HG02973 (cell line): ENCODE data around the gene AMD1.
"Not testable (repeated sequence)": the region's sequence is repeated elsewhere in the genome, so short reads cannot be mapped to it uniquely, and the experiment has no call there.

Experiments used
- ATAC-seq: cut with Tn5 transposase; IDR thresholded peaks from one replicate; pipeline ENCODE4 v1.9.1; 2021; ENCODE audit warnings: moderate library complexity; ENCODE audit not compliant: unreplicated experiment

AMD1 gene

DNA sequence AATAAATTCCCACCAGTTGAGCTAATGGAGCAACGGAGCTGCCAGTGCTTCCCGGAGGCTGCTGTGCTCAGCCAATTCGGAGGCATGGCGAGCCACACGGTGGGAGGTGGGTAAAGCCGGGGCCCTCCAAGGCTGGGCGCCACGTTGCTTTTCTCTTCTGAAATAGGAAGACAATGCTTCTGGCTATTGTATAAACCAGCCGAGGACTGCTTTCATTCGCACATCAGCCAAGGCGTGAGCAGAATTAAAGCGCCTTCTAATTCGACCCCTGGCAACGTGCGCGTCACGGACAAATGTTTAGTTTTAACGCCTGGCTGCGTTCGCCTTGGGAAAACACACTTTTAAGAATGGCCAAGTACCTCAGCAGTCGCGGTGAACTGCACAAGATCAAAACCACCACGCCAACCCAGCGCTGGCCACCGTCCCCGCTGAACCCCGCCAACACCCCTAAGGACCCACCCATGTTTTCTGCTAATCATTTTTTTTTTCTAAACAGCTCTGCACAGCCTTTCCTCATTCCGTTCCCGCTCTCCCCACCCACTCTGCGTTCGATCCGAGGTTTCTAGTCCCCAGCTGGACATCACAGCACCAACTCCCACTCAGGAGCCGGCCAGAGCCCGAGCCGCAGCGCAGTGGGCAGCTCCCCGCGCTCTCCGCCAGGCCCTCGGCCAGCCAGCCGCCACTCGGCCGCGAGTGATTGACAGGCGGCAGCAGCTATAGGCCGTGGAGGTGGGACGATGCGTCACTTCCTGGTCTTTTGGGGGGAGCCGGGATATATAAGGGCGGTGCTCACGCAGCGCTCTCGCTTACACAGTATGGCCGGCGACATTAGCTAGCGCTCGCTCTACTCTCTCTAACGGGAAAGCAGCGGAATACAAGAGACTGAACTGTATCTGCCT is at the start of gene AMD1:
AMD1 (plus strand) TSS at position 805 of the 899 bp plus-strand sequence. CDS start 321 bp downstream, outside the sequence.
- ATAC-seq = peak; percentile 59

DNA sequence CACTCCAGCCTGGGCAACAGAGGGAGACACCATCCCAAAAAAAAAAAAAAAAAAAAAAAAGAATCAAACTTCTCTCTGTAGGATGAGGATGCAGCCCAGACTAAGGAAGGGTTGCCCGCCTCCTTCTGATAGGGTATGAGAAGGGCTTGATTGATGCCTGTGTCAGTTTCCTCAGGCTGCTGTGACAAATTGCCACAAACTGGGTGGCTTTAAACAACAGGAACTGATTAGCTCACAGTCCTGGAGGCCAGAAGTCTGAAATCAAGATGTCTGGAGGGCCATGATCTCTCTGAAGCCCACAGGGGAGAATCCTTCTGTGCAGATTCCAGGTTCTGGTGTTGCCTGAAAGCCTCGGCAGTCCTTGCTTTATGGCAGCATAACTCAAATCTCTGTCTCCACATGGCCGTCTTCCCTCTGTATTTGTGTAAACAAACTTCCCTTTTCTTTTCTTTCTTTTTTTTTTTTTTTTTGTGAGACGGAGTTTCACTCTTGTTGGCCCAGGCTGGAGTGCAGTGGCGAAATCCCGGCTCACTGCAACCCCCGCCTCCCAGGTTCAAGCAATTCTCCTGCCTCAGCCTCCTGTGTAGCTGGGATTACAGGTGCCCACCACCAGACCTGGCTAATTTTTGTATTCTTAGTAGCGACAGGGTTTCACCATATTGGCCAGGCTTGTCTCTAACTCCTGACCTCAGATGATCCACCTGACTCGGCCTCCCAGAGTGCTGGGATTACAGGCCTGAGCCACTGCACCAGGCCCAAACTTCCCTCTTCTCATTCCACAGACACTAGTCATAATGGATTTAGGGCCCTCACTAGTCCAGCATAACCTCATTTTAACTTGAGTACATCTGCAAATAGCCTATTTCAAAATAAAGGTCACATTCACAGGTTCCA is 48.1 kb upstream of the AMD1 start:
- ATAC-seq = no peak

DNA sequence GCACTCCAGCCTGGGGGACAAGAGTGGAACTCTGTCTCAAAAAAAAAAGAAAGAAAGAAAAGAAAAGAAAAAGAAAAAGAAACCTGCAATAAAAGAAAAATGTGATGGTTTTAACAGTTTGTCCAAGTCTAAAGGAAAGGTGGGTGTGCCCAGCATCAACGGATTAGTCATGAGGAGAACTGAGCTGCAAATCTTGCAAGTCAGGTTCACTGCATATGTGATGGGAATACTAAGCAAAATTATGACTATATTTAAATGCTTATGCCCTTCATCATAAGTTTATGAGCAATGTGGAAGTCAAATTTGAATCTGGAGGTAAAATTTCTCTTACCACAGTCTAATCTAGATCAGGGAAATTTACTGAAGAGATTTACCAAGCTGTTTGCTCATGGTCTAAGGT is 46.2 kb upstream of the AMD1 start:
- no peak for ATAC-seq

DNA sequence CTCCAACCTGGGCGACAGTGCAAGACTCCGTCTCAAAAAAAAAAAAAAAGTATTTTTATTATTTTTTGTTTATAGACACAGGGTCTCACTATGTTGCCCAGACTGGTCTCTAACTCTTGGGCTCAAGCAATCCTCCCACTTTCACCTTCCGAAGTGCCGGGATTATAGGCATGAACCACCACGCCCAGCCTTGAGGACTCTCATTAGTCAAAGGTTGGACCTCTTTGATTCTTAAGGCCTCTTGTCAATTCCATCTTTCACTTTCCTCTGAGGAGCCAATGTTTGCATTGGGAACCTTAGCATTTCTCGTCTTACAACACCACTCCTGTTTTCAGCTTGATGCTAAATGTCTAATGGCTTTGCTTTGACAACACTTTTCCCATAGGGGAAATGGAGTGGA is 43.2 kb upstream of the AMD1 start:
- no peak for ATAC-seq

DNA sequence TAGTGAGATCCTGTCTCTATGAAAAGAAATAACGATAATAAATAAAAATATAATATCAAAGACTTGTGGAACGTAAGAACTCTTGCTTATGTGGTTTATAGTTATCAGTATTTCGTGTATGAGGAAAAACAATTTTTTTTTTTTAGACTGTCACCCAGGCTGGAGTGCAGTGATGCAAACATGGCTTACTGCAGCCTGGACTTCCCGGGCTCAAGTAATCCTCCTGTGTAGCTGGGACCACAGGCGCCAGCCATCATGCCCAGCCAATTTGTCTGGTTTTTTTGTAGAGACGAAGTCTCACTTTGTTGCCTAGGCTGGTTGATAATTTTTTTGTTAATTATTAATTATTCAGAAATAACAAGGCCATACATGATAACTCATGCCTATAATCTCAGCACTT is 40.8 kb upstream of the AMD1 start:
- ATAC-seq = no peak

DNA sequence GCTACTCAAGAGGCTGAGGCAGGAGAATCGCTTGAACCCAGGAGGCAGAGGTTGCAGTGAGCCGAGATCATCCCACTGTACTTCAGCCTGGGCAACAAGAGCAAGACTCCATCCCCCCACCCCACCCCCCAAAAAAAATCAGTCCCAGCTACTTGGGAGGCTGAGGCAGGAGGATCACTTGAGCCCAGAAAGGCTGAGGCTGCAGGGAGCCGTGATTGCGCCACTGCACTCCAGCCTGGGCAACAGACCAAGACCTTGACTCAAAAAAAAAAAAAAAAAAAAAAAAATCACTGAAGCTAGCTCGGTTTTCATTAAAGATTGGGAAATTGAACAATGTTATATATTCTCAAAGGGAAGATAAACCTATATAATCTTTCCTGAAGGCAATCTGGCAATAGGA is 38.8 kb upstream of the AMD1 start:
- not testable (repeated sequence) for ATAC-seq

DNA sequence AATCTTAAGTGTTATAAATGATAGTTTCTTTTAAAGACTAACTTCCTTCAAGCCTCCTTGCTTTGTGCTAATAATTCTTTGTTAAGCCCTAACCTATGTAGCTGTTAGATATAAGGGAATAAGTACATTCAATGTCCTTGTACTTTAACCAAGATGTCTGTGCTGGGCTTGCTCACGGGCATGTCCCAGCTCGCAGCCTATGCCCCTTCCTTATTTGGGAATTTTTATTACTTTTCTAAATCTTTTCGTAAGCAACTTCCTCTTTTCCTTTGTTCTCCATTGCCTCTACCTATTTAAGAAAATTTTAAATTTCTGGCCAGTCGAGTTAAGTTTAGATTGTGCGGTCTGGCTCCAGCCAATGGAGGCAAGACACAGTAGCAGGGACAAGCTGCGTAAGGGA is 33.3 kb upstream of the AMD1 start:
- no peak for ATAC-seq

DNA sequence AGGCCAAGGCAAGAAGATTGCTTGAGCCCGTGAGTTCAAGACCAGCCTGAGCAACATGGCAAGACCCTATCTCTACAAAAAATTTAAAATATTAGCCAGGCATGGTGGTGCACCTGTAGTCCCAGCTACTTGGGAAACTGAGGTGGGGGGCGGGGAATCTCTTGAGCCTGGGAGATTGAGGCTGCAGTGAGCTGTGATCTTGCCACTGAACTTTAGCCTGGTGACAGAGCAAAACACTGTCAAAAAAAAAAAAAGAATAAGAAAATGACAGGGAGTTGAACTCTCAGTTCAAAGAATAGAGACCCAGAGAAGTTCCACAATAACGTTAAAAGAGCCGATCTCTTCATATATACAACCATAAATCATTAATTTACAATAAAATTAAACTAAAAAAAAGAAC is 24.8 kb upstream of the AMD1 start:
- no peak for ATAC-seq

DNA sequence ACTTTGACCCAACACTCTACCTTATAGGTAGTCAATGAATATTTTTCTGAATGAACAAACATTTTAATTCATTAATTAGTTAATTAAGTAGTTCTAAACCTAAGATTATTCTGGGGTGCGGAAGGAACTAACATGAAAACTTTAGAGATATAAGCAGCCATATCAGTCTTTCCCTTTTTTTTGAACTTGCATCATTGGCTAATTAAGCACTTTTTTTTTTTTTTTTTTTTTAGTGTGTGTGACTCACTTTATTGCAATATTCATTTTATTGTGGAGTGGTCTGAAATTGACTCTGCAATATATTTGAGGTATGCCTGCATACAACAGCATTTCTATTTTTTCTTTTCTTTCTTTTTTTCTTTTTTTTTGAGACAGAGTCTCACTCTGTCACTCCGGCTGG is 21.8 kb upstream of the AMD1 start:
- no peak for ATAC-seq

DNA sequence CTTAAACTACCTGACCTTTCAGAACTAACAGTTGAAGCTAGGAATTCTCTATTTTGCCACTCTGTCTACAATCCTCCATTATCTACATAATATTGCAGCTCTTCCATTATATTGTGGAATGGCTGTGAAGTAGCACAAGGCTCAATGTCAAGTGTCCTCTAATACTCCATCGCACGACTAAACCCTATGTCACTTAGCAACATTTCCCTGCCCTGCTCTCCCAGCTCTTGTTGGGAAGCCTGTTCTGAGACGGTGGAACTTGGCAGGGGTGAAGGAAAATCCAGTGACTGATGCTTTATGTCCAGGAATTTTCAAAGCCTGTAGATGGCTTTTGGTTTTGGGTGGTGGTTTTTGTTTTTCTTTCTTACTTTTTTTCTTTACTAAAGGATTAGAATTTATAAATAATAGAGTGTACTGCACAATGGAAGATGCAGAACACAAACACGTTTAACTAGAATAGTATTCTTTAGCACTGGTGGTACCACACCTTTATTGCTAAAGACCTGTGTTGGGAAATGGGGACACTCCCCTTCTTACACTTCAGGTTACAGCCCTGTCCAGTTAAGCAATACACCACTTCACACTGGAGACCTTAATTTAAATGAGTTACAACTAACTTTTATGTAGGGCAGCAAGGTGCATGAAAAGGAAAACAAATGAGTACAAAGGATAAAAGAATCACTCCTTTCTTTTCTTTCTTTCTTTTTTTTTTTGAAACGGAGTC is 20.7 kb upstream of the AMD1 start:
- ATAC-seq = no peak

DNA sequence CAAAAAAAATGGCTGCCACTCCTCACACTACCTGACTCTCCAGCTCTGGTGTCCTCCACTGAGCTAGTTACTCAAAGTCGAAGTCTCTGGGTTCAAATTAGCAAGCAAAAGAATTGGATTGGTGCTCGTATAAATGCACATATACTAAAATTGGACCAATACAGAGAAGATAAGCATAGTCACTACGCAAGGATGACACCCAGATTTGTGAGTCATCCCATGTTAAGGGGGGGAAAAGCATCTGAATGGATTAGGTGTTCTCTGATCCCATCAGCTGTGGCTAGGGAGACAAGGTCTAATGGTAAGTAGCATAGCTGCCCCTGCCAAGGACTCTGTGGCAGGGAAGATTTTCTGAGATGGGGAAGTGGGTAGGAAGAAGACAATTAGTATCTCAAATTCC is 18.3 kb upstream of the AMD1 start:
- ATAC-seq = no peak

DNA sequence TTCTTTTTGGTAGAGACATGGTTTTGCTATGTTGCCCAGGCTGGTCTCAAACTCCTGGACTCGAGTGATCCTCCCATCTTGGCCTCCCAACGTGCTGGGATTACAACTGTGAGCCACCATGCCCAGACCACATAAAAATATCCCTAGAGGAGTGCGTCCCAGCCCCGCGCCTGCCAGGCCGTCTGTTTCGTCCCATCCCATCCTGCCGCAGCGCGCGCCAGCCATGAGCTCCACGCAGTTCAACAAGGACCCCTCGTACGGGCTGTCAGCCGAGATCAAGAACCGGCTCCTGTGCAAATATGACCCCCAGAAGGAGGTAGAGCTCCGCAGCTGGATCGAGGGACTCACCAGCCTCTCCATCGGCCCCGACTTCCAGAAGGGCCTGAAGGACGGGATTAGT is 16.6 kb upstream of the AMD1 start:
- no peak for ATAC-seq

DNA sequence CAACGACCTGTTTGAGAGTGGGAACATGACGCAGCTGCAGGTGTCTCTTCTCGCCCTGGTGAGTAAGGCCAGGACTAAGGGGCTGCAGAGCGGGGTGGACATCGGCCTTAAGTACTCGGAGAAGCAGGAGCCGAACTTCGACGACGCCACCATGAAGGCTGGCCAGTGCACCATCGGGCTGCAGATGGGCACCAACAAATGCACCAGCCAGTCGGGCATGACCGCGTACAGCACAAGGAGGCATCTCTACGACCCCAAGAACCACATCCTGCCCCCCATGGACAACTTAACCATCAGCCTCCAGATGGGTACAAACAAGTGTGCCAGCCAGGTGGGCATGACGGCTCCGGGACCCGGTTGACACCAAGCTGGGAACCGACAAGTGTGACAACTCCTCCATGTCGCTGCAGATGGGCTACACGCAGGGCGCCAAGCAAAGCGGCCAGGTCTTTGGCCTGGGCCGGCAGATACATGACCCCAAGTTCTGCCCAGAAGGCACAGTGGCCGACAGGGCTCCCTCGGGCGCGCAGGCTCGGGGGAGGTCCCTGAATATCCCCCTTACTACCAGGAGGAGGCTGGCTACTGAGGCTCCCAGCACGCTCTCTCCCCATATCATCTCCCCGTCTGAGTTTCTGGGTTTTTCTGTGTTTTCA is 15.9 kb upstream of the AMD1 start:
- no peak for ATAC-seq

DNA sequence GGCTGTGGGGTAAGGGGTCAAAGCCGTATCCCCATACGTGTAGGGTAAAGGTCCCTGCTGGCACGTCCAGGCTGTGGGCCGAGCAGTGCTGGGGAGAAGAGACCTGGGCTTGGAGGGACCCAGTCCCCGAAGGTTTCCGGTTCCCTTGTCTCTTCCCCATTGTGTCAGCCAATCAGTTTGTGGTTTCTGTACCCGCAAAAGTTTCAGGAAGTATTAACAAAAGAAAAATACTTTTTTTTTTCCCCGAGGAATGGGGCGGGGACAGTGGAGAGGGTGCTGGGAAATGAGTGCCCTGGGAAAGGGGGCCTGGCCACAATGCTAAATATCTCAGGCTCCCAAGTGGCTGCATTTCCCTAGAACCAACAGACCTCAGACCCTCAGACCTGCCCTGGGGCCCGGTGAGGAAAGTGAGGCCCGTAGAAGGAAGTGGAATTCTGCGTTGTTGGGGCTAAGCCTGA is 15.2 kb upstream of the AMD1 start:
- no peak for ATAC-seq

DNA sequence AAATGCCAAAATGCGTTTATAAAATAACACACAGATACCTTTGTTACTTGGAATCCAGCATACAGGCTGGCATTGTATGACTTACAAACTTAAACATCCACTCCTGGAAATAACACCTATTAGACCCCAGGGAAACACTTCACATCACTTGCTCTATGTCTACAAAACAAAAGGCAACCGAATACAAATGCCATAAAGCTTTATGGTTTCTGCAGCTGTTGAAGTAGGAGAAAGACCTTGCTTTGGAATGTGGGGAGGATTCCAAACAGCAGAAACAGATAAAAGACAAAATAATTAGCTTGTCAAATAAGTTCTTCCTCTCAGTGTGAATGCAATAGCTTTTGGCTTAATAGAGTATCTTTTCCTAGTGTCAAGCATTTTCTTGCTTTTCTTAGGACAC is 9.8 kb upstream of the AMD1 start:
- ATAC-seq = no peak

DNA sequence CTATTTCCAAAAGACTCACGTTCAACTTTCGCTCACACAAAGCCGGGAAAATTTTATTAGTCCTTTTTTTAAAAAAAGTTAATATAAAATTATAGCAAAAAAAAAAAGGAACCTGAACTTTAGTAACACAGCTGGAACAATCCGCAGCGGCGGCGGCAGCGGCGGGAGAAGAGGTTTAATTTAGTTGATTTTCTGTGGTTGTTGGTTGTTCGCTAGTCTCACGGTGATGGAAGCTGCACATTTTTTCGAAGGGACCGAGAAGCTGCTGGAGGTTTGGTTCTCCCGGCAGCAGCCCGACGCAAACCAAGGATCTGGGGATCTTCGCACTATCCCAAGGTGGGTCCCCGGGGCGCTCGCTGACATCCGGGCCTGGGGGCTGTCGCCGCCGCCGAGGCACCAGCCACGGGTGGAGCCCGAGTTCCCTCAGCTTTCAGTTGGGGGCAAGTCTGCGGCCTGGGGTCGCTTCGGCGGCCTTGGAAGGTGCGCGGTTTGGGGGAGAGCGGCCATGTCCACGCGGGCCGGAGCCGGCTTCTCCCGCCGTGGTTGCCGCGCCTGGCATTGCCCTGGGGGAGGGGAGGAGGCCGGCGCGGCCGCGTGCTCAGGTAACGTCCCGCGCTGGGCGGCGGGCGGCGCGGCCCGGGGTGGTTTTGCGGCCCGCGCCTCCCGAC is 429 bp downstream of the AMD1 start:
- ATAC-seq = peak; percentile 5

DNA sequence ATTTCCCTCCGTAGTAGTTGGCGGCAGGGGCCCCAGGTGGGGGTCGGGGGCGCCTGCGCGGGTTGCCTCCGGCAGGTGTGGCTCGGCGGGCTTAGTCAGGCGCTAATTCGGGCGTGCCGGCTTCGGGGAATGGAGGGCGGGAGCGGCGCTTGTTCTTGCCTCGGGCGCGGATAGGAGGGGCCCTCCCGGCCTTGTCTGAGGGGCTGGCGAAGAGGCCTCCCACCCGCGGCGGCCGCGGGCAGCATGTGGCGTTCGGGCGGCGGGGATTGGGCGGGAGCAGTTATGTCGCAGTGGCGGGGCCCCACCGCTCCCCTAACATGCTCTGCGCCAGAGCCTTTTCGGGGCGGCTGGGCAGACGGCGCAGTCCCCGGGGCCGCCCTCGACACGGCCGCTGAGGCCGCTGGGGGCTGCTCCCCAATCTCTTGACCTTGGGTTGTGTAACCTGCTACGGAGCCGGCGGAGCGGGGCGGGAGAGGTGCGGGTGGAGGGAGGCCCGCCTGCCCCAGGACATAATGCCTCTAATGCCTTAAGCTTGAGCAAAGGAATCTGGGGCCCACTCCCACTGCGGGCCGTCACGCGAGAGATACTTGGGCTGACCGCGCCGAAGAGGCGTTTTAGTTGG is 1.1 kb downstream of the AMD1 start:
- ATAC-seq = peak; percentile 7

DNA sequence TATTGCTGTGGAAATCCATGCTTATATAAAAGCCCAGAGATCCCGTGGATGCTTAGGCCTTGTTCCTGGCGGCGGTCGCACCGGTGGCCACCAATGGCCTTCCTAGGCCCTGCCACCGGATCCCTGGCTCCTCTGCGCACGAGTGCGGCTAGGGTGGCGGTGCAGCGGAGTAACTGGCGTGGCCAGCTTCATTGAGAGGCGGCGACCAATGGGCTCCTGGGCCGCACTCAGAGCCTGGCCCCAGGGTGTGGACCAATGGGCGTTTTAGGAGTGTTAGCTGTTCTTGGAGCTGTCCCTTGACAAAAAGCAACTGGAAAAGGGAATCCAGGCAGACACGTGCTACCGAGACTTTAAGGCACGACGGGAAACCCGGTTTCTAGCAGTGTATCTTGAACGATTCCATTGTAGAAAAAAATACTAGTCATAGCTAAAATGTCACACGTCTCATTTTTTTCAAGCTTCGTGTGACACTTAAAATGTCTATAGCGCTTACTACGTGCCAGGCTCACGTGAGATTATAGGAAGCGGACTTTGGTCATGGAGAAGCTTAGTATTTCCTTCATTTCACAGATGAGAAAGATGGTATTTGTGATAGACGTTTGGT is 1.7 kb downstream of the AMD1 start:
- peak; percentile 35 for ATAC-seq
